ENCODE results near the gene GGT6. TPM values are rescaled to one million over a fixed set of nuclear protein-coding genes. Genes with fewer than 3 reads are reported as not detected.

The GGT6 gene
- total RNA-seq, 1 experiment from 2014 or later: not detected

DNA sequence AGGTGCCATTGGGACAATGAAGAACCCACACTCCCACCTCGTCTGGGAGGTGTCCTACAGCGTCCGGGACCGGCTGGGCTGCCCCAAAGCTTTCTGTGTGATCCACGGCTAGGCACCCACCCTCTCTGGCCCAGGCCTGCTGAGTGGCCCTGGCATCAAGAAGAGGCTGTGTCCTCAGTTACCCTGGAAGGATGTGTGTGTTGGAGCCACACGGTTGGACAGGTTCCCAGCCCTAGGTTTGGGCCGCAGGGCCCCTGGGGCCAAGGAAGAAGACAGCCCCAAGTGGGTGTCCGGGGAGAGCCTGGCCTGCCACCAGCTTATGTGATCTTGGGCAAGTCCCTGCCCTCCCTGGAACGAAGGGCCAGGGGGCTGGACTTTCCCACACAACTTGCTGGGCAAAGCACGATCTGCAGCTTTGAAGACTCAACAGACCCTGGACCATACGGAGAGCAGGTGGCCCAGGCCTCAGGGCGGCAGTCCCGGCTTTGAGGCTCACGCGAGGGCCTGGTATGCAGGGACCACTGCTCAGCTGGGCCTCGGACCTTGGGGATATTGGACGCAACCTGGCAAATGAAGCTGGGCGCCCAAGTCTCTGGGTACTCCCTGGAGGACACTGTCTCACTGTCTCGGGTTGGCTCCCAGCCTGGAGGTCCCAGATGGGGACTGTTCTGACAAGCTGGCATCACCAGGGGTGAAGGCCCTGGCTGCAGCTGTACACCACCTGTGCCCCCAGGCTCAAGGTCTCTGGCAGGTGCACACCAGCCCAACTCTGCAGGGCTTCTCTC is 22.7 kb downstream of the GGT6 start:
- Histone ChIP-seq H3K4me3 (ENCODE audit: low read depth, low read length, poor library complexity, severe bottlenecking) (no peak overlapping the region), H3K9me3 (ENCODE audit: low read depth, low read length, poor library complexity, severe bottlenecking) (no peaks in the 10 kb centered on the region), H3K27me3 (replicated peaks; ENCODE audit: insufficient read depth, low read depth, low read length, poor library complexity) (no peaks in the 10 kb centered on the region), H3K27ac (ENCODE audit: low read depth, low read length, poor library complexity, severe bottlenecking) (no peak overlapping the region), H3K4me1 (ENCODE audit: insufficient read depth, low read length, poor library complexity, severe bottlenecking) (peaks cover 5% of the 10 kb centered on the region), H3K36me3 (ENCODE audit: insufficient read depth, low read length, poor library complexity, severe bottlenecking) (peaks cover 48% of the 10 kb centered on the region)
- ChIA-PET POLR2A (ENCODE audit: low non-redundant PET) (no interaction called here), CTCF (interaction anchor here (0.6 kb wide), 1 partner anchor 32 kb away, joined by 15 read pairs; no protein-coding TSS in a partner anchor)
- TF ChIP-seq CTCF (conservative IDR thresholded peaks at IDR 0.05; ENCODE audit: low read depth, low read length) (no peak), EZH2 (IDR thresholded peaks at IDR 0.05; ENCODE audit: borderline replicate concordance, low read depth, low read length, poor library complexity, severe bottlenecking) (no peak)
- intact Hi-C loops (cut with micrococcal nuclease; ENCODE audit: unreplicated experiment): no loop called here
- DNase-seq (ENCODE audit: low spot score): no peak
- BruUV-seq (replicated peaks): no TSS peak

DNA sequence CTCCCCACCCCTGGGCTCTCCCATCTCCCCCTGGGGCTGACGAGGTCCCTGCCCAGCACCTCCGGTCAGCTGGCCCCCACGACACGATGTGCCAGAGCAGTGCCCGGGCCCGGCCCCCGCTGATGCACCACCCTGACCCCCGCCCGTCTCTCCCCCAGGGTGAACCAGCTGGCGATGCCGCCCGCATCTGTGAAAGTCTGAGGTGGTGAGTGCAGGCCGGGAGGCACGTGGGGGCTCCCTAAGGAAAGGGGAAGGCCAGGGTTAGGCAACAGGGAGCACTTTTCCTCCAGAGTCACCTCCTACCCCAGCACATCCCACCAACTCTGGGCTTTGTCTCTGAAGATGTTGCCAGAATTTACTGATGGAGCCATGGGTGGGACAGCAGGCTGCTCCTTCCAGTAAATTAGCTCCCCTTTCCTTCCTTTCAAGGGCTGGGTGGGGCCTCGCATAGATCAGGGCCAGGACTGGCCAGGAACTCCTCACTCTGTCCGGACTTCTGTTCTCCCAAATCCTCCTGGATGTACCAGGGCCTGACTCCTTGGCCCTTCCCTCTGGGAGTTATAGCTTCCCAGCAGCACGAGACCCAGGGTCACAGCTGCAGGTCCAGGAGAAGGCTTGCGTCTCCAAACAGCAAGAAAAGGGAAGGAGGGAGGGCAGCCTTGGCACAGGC is 23.5 kb downstream of the GGT6 start:
- Histone ChIP-seq H3K9me3 (ENCODE audit: low read depth, low read length, poor library complexity, severe bottlenecking) (no peaks in the 10 kb centered on the region), H3K4me1 (ENCODE audit: insufficient read depth, low read length, poor library complexity, severe bottlenecking) (peaks cover 5% of the 10 kb centered on the region), H3K27ac (ENCODE audit: low read depth, low read length, poor library complexity, severe bottlenecking) (no peak overlapping the region), H3K27me3 (replicated peaks; ENCODE audit: insufficient read depth, low read depth, low read length, poor library complexity) (no peaks in the 10 kb centered on the region), H3K4me3 (ENCODE audit: low read depth, low read length, poor library complexity, severe bottlenecking) (no peak overlapping the region), H3K36me3 (ENCODE audit: insufficient read depth, low read length, poor library complexity, severe bottlenecking) (peaks cover 41% of the 10 kb centered on the region)
- DNase-seq (ENCODE audit: low spot score): no peak
- POLR2A ChIA-PET (ENCODE audit: low non-redundant PET): no interaction called here
- intact Hi-C loops (cut with micrococcal nuclease; ENCODE audit: unreplicated experiment): no loop called here
- TF ChIP-seq CTCF (conservative IDR thresholded peaks at IDR 0.05; ENCODE audit: low read depth, low read length) (no peak), EZH2 (IDR thresholded peaks at IDR 0.05; ENCODE audit: borderline replicate concordance, low read depth, low read length, poor library complexity, severe bottlenecking) (no peak)
- CTCF ChIA-PET: no interaction called here
- BruUV-seq (replicated peaks): no TSS peak

DNA sequence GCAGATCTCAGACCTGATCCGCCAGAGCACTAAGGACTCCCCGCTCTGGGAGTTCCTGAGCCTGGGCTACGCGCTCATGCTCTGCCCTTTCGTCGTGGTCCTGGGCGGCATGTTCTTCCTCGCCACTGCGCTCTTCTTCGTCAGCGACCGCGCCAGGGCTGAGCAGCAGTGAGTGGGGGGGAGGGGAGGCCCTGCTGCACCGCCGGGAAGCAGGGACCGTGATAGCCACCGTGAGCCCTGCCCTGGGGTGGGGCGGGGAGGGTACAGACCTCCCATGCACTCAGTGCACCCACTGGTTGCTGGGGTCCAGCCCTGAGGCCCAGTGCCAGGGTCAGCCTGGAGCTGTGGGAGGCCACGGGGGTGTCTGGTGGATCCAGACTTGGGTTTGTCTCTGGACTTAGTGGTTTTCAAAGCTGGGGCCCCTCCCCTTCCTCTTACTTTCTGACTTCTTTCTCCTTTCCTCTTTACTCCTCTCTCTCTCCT is 24.1 kb downstream of the GGT6 start:
- POLR2A ChIA-PET (ENCODE audit: low non-redundant PET): interaction anchor here (0.5 kb wide), 1 partner anchor 450 kb away, joined by 3 read pairs; no protein-coding TSS in a partner anchor
- intact Hi-C loops (cut with micrococcal nuclease; ENCODE audit: unreplicated experiment): no loop called here
- DNase-seq (ENCODE audit: low spot score): peak; percentile 21

More for the DNA sequence above, 24.1 kb downstream of the GGT6 start:
- H3K36me3 ChIP-seq (ENCODE audit: insufficient read depth, low read length, poor library complexity, severe bottlenecking): peaks cover 35% of the 10 kb centered on the region
- no peaks in the 10 kb centered on the region for H3K27me3 ChIP-seq (replicated peaks; ENCODE audit: insufficient read depth, low read depth, low read length, poor library complexity)
- TF ChIP-seq EZH2 (IDR thresholded peaks at IDR 0.05; ENCODE audit: borderline replicate concordance, low read depth, low read length, poor library complexity, severe bottlenecking): no peak
- no peak overlapping the region for H3K4me3 ChIP-seq (ENCODE audit: low read depth, low read length, poor library complexity, severe bottlenecking)
- no peaks in the 10 kb centered on the region for H3K9me3 ChIP-seq (ENCODE audit: low read depth, low read length, poor library complexity, severe bottlenecking)
- BruUV-seq (replicated peaks): no TSS peak
- H3K4me1 ChIP-seq (ENCODE audit: insufficient read depth, low read length, poor library complexity, severe bottlenecking): peaks cover 7% of the 10 kb centered on the region
- H3K27ac ChIP-seq (ENCODE audit: low read depth, low read length, poor library complexity, severe bottlenecking): no peak overlapping the region
- CTCF ChIA-PET: no interaction called here

All from A673 (cell line).